SHP77 (cell line): ENCODE measurements around the gene SEMA6A.

Experiments used
- DNase-seq, 2 experiments: peaks; one replicate each; lab custom pipeline; 2025; lab: John Stamatoyannopoulos, UW

Gene SEMA6A

DNA sequence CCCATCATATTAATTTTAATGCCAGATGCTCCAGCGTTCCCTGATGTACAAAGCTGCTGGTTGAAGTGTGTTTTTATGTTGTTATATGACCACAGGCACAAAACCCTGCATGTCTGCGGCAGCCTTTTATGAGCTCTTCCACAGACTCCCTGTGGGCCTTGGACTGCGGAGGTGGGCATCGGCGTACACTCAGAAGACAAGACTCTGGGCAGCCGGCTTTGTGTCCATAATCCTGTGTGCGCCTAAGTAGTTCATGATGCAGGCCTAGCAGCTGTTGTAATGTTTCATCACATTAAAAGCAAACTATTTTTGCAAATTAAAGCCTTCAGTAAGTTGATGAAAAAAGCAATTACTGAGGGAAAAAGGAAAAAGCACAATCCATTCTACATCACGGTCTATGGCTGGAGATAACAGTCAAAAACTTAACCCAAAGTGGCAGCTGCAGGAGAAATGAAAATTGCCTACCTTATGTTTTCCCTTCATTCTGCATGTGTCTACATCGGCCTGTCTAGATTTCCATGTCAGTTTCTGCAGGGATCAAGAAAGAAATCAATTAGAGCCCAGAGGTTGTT is 78.8 kb downstream of the SEMA6A start:
- no peak for DNase-seq

DNA sequence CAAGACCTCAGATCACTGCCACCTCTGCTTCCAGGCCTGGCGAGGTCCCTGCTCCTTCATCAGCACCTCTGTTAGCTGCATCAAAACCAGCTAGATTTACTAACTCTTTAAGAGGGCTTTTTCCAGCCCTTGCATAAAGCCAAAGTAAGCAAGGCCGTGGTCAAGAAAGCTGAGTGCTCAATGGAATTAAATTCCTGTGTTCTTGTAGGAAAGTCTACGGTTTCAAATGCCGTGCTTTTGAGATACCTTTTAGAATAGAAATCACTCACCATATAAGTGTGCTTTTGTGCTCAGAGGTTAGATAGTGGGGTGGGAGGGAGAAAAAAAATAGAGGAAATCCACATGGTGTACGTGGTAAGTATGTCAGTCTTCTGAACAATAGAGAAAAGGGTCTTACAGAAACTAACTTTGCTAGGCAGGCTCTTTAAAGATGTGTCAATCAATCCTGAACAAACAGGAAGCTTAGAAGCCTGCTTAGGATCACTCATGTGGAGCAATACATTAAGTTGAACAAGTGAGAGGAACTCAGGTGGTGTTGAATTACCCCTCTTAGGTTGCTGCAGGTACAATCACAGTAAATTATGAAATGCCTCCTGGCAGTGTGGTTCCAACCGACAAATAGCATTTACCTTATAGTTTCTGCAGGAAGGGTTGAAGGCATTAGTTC is 79.7 kb downstream of the SEMA6A start:
- DNase-seq, result no peak

DNA sequence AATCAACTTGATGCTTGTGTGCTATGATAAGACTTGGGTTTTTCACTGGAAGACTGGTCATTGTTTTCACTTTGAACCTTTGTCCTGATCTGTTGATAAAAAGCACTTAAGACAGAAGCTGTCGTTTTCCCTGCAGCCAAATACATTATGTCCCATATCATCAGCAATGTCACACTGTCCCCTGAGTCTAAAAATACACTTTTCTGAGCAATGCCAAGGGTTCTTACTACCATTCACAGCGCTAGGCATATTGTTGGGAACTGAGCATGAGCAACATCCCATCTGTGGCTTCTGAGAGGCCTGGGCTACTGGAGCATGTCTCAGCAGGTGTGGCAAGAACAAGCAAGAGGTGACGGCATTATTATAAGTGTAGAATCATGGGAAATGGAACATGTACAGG is 81.8 kb downstream of the SEMA6A start:
- DNase-seq, result no peak

DNA sequence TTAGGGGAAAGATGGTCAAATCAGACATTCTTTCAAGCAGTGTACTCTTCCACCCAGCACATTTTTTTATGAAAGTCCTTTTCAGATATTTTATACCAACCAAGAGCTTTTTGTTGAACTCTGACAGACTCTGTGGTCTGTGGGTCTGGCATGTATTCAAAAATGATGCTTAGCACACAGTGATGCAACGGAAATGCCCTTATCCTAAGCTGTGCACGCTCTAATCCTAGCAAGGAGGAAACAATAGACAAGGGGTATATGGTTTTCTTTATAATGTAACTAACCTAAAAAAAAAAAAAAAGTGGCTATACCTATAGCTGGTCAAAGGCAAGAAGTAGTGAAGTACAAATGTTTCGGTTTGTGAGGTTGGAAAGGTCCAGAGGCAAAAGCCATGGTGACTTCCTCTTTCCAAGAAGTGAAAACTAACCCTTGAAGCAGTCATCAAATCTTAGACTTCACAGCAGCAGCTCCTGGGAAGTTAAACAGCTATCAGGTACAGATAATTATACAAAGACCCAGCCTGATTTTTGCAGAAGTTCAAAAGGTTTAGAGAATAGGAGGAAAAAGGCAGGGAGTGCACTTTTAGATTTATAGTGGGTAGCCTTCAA is 82.5 kb downstream of the SEMA6A start:
- DNase-seq, result no peak

DNA sequence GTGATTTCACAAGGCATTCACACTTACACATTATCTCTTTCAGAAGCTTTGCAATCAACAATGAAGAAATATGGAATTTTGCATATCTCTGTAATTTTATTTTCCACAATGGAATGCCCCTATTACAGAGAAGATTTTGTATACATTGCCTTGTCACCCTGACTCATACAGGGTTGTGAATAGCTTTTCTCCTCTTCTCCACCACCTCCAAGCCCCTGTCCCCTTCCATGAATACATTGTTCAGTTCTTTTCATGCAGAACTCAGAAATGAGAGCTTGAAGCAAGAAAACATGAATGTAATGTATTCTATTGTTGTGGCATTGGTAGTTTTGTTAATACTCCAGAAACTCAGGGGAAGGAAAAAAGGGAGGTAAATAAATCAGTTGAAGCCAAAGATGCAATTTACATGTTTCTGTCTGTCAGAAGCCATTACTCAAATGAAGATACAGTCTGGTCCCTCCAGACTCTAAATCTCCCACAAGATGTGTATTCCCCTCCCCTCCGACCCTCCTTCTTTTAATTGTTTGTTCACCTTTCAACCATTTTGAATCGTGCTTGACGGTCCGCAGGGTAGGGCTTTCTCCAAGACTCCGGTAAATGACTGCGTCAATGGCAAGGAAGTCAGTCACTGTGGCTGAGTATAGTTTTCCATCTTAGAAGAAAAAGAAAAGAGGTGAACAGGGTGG is 86.1 kb downstream of the SEMA6A start:
- no peak for DNase-seq

DNA sequence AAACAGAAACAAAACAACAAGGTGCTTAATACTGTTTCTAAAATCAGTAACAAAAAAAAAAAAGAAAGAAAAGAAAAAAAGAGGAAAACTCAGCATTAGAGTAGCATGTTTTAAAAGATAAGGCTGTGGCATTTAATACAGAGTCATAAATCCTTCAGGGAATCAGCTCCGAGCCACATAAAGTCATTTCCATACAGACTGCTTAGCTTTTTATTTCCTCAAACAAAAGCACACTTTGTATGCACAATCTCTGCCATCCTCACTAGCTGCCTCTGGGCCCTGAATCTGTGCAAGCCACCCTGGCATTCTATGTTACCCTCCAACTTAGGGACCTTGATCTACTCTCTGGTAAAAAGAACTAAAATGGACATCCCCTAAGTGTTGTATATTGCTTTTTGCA is 87.6 kb downstream of the SEMA6A start:
- DNase-seq, result no peak

DNA sequence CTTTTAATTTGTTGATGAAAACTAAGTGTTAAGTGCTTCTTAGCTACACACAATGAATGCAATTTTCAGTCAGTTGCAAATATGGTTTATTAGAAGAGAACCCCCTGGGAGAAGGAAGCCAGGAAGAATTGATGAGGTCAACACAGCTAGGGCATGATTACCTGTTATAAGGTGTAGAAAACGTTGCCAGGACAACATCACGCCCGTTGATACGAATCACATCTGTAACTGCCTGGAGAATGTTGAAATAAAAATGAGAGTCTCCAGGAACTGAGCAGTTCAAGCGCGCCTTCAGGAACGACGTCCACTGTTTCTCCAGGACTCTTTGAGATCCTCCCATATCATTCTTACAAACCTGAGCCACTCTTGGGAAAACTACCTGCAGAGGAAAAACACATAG is 88.0 kb downstream of the SEMA6A start:
- DNase-seq, result no peak

DNA sequence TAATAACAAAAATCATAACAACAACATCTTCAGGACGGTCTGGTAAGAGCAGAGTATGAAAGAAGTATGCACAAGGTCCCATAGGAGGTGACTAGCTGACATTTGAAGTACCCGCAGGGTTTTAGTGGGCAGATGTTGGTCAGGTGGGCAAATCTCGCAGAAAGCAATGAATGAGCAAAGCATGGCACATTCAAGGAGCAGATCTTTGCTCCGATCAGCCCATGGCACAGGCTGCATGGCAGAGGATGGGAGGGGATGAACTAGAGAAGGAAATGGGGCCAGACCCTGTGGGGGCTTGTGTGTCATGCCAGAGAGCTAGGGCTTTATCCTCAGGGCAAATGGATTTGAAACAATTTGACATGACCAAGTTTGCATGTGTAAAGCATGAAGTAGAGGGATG is 90.0 kb downstream of the SEMA6A start:
- DNase-seq, result no peak

DNA sequence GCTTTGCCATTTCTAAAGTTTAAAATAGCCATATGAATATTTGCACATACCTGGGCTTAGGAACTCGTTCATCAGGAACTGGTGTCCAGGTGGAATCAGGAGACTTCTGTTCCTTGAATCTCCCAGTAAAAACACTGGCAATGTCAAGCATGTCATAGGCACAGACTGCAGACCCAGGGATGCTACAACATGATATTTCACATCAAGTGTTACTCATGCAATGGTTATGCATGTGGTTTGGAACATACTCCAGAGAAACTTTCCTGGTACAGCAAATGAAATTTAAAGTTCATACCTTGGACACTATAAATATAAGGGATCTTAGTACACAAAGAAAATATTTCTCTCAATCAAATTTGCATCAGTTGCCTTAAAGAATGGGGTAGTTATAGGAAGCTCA is 92.2 kb downstream of the SEMA6A start:
- DNase-seq, result no peak

DNA sequence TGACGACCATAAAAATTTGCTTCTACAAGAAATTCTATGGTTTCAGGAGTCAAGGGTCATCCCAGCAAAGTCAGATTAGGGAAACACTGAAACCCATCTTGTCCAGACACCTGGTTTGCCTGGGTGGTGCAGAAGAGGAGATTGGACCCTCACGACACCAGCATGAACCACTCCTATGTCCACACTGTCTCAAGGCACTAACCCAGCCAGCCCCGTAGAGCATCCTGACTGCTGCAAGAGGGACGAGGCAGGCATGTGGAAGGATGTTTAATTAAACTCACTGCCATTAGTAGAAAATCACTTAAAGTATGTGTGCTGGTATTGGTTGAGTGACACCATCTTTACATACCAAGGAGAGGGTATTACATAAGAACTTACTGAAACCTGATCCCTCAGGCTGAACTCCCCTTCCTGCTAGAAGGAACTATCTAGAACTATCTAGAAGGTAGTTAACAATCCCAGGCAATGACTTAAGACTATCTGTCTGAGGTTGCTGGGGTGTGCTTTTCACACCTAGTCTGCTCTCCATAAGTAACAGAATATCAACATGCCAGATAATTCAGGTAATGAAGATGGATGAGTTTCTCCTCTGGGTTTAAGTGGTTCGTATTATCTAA is 93.6 kb downstream of the SEMA6A start:
- no peak for DNase-seq

DNA sequence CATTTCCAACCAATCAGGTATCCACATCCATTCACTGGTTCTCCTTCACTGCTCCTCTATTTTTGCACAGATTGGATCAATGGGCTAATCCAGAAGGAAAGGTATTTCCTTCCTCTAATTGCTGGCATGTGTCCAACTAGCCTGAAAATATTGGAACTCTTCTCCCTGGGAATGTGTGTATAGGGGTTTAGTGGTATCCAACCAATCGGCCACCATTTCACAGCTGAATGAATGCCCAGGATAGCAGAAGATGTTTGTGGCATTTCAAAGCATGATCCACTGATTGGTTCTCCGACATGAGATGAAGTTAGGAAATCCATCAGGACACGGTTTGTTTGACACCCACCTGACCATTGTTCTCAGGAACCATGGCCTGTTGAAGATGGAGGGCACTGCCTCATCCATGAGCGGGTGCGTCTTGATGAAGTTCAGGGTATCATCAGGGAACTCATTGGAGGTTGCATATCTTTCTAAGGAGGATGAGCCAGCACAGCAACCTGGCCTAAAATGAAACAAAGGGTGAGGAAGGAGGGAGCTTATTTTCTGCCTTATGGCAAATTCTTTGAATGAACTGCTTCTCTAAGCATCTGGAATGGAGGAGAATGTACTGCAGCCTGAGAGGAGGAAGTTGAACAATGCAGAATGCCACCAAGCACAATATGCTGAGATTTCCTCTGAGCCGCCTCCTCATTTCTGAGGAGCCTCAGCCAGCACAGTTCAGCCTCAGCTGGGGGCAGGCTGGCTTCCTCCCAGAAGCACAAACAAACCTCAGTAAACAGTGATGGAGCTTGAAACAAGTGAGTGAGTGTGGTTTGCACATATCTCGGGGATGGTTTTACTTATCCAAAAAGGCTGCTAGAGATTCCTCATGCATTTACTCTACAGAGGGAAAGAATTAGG is 94.6 kb downstream of the SEMA6A start:
- DNase-seq, result no peak

DNA sequence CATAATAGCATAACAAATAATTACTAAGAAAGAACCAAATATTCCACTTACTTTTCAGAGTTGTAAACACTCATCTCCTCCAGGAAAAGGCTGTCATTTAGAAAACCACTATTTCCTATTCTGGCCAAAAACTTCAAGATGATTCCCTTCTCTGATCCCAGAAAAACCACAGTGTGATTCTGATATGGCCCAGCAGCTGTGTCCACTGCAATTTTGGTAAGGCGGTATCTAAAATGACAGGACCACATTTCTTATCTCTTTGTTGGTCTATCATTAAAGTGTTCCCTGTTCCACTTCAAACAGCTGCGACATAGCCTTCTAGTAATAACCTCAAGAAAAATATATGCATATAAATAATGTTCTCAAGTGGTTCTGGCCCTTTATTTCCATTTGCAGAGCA is 96.1 kb downstream of the SEMA6A start:
- no peak for DNase-seq

DNA sequence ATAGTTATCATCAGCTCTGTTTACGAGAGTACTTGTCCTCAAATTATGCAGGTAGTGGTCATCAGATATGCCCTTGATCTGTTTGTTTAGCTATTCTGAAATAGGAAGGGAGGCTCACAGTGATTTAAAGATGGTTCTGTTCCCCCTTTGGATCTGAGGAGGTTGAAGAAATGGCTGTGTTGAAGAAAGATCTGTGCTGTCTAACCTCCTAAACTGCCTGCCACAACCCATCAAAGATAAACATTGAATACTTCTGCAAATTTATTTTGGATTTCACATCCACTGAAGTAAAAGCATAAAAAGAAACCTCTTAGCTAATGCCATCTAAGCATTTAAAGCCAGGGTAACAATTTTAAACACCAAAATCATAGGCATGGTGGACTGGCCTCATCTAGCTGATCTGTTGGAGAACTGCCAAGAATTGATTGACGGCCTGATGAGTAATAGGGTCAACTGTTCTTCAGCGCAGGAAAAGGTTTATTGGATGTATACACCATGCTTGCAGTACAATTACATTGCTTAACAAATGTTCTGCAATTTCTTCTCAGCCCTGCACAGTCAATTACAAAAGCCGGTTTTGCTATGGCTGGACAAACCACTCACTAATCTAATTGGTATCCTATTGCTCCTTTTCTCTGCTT is 97.6 kb downstream of the SEMA6A start:
- DNase-seq, result no peak

DNA sequence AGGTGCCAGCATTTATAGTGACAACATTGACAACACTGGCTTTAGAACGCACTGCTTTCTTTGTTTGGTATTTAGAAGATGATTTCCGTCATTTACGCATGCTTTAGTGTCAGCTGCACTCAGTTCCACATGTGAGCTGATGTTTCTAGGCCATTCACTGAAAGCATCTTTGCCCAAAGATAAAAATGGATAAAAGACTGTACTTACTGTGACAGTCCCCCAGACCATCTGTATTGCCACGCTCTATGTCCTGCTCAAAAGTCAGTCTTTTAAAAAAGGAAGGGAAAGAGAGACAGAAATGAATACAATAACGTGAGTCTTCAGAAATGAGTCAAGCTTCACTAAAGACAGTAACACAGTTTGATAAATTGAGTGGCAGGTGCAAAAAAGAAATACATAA is 99.3 kb downstream of the SEMA6A start:
- no peak for DNase-seq

DNA sequence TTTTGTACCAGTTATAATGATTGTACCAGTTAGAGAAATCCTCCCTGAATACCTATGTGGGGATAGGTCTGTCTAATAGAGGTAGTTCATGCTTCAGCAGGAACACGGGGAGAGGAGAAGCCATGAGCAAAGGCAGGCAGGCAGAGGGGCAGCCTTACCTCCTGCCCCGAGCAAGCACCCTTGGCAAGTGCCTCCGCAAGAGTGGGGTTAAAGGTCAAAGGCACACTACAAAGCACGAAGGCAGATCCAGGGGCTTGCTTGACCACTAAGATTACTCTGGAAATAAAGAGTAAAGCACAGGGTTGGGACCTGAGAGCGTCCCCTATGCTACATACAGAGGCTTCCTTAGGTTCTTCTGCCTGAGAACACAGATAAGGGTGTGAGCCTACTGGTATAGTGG is 100.9 kb downstream of the SEMA6A start:
- no peak for DNase-seq

DNA sequence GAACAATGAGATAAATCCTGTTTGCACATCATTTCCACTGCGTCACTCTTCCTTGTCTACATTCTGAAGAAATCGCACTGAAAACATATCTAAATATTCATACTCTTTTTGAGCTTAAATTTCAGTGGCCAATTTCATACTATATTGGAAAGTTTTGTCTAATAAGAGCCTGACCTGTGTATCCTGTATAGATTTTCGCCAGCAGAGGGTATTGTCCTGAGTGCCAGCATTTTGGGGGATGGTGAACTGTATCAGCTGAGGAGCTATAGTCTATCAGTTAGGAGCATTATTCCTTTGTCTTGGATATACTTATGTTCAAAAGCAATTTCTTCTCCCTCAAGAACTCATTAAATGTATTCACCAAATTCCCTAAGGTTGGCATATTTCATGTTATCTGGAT is 102.3 kb downstream of the SEMA6A start:
- DNase-seq, result no peak

DNA sequence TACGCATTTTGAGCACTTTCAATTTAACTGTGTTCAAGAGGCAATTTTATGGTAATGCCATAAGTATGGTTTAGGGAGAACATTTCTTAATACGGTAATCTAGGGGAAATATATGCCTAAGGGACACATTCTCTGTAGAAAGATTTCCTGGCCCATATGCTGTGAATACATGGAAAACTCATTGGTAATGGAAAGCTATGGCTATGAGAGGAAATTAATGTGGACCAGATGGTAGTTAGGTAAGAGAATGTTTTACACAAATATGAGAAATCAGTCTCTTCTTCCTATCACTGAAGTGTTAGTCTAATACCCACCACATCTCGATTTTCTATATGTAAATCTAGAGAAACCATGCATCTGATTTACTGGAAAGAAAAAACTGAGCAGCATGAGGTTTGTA is 105.0 kb downstream of the SEMA6A start:
- no peak for DNase-seq

DNA sequence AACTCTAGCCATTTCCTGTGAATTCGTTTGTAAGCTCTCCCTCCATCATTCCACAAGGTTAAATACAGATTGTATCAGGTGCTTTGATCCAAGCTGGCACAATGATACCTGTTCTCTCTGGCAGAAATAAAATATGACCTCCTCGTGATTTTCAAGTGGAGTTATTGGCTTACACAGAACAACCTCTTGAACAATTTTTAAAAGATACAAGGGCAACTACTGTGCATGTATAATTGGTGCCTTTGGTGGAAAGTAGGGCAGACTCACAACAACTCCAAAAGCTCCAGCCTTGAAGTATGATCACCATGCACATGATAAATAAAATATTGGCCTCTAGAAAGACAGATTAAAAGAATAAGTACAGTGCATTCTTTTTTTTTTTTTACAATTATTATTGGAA is 106.0 kb downstream of the SEMA6A start:
- no peak for DNase-seq

DNA sequence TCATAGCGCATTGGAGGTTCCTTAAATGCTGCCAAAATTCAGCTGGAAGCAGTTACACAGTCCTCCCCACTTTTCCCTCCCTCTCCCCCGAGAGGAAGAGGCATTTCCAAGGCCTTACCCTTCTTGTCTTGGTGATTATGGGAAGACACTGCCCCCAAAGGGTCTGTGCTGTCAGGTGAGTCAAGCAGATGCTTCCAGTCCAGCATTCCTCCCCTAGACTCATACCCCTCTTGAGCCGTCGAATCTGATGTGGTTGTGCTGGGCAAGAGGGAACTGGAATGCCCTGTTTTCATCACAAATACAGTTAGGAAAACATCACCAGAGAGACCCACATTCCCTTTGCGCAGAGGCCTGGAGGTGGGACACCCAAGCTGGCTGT is 107.2 kb downstream of the SEMA6A start:
- no peak for DNase-seq

DNA sequence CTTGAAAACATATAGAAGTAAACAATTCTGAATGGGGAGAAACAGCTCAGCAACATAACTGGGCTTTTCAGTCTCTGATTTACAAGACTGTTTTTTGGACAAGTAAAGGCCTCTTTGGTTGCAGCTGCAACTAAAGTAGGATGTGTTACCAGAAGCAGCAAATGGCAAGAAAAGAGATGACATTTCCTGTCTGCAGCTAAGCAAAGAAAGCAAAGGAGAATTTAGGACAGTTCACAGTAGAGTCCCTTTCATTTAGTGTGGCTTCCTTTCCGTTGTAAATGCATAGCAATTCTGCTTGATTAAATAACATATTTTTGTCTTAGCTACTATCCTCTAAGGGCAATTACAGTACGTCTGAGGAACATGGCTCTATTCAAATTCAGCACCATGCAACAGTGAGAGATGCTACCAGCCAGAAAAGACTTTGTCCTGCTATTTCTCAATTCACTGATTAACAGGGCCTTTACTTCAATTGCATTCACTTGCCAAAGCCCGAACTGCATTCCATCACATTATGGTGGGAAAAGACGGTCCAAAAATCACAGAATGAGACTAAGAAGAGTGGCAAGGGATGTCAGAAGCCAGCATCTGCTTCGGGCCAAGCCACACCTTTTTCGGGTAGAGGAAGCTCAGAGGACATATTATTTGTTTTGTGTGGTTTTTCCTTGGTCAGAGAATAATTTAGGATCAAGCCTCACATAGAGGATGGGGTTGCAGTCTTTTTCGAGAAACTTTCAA is 107.7 kb downstream of the SEMA6A start:
- no peak for DNase-seq

DNA sequence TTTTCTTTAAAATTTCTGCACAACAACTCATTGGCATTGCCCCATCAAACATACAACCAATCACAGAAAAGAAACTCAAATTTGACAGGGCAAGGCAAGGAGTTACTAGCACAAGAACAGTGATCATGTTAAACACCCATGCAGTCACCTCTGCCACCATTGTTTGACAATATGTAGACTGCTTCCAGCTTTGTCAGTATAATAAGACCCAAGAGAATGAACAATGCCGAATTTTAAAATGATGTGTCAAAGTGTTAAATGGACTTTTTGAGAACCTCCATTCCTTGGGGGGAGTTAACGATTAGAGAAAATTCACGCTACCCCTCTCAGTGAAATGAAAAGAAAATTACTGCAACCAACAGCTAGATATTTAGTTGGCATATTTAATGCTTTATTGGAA is 109.2 kb downstream of the SEMA6A start:
- no peak for DNase-seq
